ENCODE results near the gene NCKAP1. TPM values are rescaled to one million over a fixed set of nuclear protein-coding genes. Genes with fewer than 3 reads are reported as not detected.
A peak's percentile ranks its signal among the peaks of the same experiment; 100 is the strongest.

Gene NCKAP1
- total RNA-seq, 1 experiment from 2014 or later, result 112 TPM

DNA sequence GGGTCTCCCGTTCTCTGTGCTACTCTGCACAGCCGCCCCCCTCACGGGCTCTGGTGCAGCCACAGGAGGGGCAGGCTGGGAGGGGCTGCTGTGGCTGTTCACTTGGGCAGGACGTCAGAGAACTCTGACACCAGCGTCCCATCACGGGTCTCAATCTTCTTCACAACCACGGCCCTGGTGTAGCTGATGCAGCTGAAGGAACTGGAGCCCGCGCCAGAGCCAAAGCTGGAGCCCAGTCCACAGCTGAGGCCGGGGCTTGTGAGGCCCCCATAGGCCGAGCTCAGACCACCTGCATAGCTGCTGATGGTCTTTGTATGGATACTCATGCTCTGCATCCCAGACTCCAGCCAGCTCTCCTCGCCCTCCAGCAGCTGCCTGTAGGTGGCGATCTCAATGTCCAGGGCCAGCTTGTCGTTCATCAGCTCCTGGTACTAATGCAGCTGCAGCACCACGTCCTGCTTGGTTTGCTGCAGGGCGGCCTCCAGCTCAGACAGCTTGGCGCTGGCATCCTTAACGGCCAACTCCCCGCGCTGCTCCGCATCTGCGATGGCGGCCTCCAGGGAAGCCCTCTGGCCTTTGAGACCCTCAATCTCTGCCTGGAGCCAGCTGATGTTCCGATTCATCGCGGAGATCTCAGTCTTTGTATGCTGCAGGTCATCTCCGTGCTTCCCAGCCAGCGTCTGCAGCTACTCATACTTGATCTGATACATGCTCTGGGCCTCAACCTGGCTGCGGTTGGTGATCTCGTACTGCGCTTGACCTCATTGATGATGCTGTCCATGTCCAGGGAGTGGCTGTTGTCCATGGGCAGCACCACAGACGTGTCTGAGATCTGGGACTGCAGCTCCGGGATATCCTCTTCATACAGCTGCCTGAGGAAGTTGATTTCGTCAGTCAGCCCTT is 32.9 kb upstream of the NCKAP1 start:
- WGBS (ENCODE audit: extremely low coverage, insufficient read length, low lambda C conversion rate), result no CpG with 5 or more reads among the region's 34 CpGs
- no peak overlapping the region for H3K4me2 ChIP-seq (ENCODE audit: insufficient read depth, insufficient read length, low read length)

More for the DNA sequence above, 32.9 kb upstream of the NCKAP1 start:
- Histone ChIP-seq H3K27me3 (ENCODE audit: insufficient read depth, low read length) (no peaks in the 10 kb centered on the region), H3K56ac (ENCODE audit: insufficient read length, low read depth, low read length) (no peak overlapping the region), H3K14ac (ENCODE audit: insufficient read depth, low read length) (no peak overlapping the region), H4K20me1 (ENCODE audit: control insufficient read depth, insufficient read depth, insufficient read length) (no peaks in the 10 kb centered on the region), H2BK5ac (ENCODE audit: insufficient read length, low read length) (no peak overlapping the region), H3T11ph (ENCODE audit: low read length) (no peak overlapping the region), H3K4ac (ENCODE audit: low read depth, low read length) (no peak overlapping the region), H3K79me2 (ENCODE audit: insufficient read depth, low read length) (no peaks in the 10 kb centered on the region), H2AFZ (ENCODE audit: low read length) (no peak overlapping the region), H3K4me1 (ENCODE audit: insufficient read depth, low read length) (no peaks in the 10 kb centered on the region), H2BK12ac (ENCODE audit: insufficient read length, low read depth, low read length) (no peak overlapping the region), H2BK15ac (ENCODE audit: low read depth, low read length) (no peak overlapping the region), H3K79me1 (ENCODE audit: insufficient read depth, low read depth, low read length, poor library complexity, severe bottlenecking) (no peaks in the 10 kb centered on the region), H2BK20ac (ENCODE audit: low read depth, low read length, poor library complexity, severe bottlenecking) (no peak overlapping the region), H3K9ac (ENCODE audit: extremely low read depth, insufficient read length, low read length) (no peak overlapping the region), H3K18ac (ENCODE audit: insufficient read length, low read depth, low read length) (no peak overlapping the region), H3K9me3 (ENCODE audit: control insufficient read depth, low read depth, low read length) (peaks cover 10% of the 10 kb centered on the region), H3K27ac (ENCODE audit: insufficient read length, low read depth, low read length) (no peak overlapping the region), H4K8ac (replicated peaks; ENCODE audit: insufficient read length, low read depth, low read length) (no peak overlapping the region), H2BK120ac (ENCODE audit: low read depth, low read length, poor library complexity, severe bottlenecking) (no peak overlapping the region), H3K23ac (ENCODE audit: insufficient read length, low read depth, low read length) (no peak overlapping the region), H3K23me2 (ENCODE audit: insufficient read length, low read depth, low read length, poor library complexity, severe bottlenecking) (no peaks in the 10 kb centered on the region), H4K91ac (ENCODE audit: insufficient read length, low read depth, low read length) (no peak overlapping the region), H2AK5ac (ENCODE audit: insufficient read length, low read length) (no peak overlapping the region), H4K5ac (ENCODE audit: insufficient read length, low read depth, low read length) (no peak overlapping the region)
- H3K36me3 Mint-ChIP-seq (ENCODE audit: insufficient read depth in 1 of 3, low read depth in 3 of 3), result peaks cover 2 to 12% (median 4%) of the 10 kb centered on the region in 3 experiments; a peak in 3 of 7 replicates
- H3K9me3 Mint-ChIP-seq, result peaks cover 12 to 18% of the 10 kb centered on the region in 2 experiments
- peak; percentile 96 for DNase-seq
- no peak overlapping the region; a peak in 2 of 7 replicates for H3K27ac Mint-ChIP-seq
- H3K27me3 Mint-ChIP-seq (ENCODE audit: low read depth), result no peaks in the 10 kb centered on the region
- peaks cover 7 to 10% of the 10 kb centered on the region in 2 experiments for H3K4me1 Mint-ChIP-seq
- no peak overlapping the region; a peak in 1 of 5 replicates for H3K4me3 Mint-ChIP-seq
- TF ChIP-seq, protein P1, sequence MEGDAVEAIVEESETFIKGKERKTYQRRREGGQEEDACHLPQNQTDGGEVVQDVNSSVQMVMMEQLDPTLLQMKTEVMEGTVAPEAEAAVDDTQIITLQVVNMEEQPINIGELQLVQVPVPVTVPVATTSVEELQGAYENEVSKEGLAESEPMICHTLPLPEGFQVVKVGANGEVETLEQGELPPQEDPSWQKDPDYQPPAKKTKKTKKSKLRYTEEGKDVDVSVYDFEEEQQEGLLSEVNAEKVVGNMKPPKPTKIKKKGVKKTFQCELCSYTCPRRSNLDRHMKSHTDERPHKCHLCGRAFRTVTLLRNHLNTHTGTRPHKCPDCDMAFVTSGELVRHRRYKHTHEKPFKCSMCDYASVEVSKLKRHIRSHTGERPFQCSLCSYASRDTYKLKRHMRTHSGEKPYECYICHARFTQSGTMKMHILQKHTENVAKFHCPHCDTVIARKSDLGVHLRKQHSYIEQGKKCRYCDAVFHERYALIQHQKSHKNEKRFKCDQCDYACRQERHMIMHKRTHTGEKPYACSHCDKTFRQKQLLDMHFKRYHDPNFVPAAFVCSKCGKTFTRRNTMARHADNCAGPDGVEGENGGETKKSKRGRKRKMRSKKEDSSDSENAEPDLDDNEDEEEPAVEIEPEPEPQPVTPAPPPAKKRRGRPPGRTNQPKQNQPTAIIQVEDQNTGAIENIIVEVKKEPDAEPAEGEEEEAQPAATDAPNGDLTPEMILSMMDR (conservative IDR thresholded peaks at IDR 0.05), result peak; percentile 82

All from H9 (cell line).